OCI-LY7 (cell line): ENCODE results near the gene TBR1. TPM values are rescaled to one million over a fixed set of nuclear protein-coding genes. Genes with fewer than 3 reads are reported as not detected.

Experiments used
- BruUV-seq: library from RNA; stranded (reverse); fragments of 400-500 nt; replicated peaks from 2 replicates; lab custom pipeline; 2021; lab: Mats Ljungman, UMichigan
- CTCF ChIA-PET: fragments of 300-600 bp; sonication (Branson Sonifier 250); formaldehyde crosslinking; loops from one replicate; lab custom pipeline; 2022; ENCODE audit warnings: antibody characterized with exemption; ENCODE audit not compliant: unreplicated experiment; lab: Charles Lee
- POLR2A ChIA-PET: fragments of 300-600 bp; sonication (Branson Sonifier 250); formaldehyde crosslinking; loops from one replicate; lab custom pipeline; 2022; ENCODE audit warnings: antibody characterized with exemption; lab: Charles Lee
- DNase-seq: peaks from one replicate; pipeline ENCODE4 v3.0.0-alpha.2; 2015; ENCODE audit warnings: low spot score
- H2AFZ ChIP-seq: fragments of 200-600 bp; sonication (generic), shearing (Covaris generic); 2 replicates; pipeline ENCODE4 v1.6.1; 2014; ENCODE audit warnings: mild to moderate bottlenecking, antibody characterized with exemption, low read length, moderate library complexity
- H3K27ac ChIP-seq: fragments of 200-600 bp; sonication (generic); 2 replicates; pipeline ENCODE4 v1.5.1; 2014; ENCODE audit warnings: mixed run types, low read depth, mild to moderate bottlenecking, moderate library complexity, low read length, inconsistent platforms; ENCODE audit not compliant: poor library complexity, severe bottlenecking
- H3K36me3 ChIP-seq: fragments of 200-600 bp; sonication (generic); 2 replicates; pipeline ENCODE4 v1.6.1; 2014; ENCODE audit warnings: mild to moderate bottlenecking, antibody characterized with exemption, low read length, moderate library complexity, mixed read lengths; ENCODE audit not compliant: insufficient read depth
- H3K4me1 ChIP-seq: fragments of 200-600 bp; sonication (generic); 2 replicates; pipeline ENCODE4 v1.5.1; 2014; ENCODE audit warnings: mild to moderate bottlenecking, low read length; ENCODE audit not compliant: insufficient read depth, poor library complexity, severe bottlenecking
- H3K4me2 ChIP-seq: fragments of 200-600 bp; sonication (generic); 2 replicates; pipeline ENCODE4 v1.6.1; 2014; ENCODE audit warnings: mild to moderate bottlenecking, low read length
- H3K4me3 ChIP-seq: fragments of 200-600 bp; sonication (generic); 2 replicates; pipeline ENCODE4 v1.5.1; 2014; ENCODE audit warnings: mild to moderate bottlenecking, low read depth, low read length; ENCODE audit not compliant: poor library complexity, severe bottlenecking
- H3K79me2 ChIP-seq: fragments of 200-600 bp; sonication (generic); 2 replicates; pipeline ENCODE4 v1.6.1; 2016; ENCODE audit warnings: low read depth, mild to moderate bottlenecking, low read length, moderate library complexity, mixed read lengths; ENCODE audit not compliant: insufficient read depth
- H3K9me2 ChIP-seq: fragments of 200-600 bp; sonication (generic); 2 replicates; pipeline ENCODE4 v1.6.1; 2016; ENCODE audit warnings: mild to moderate bottlenecking, low read length, mixed read lengths; ENCODE audit not compliant: insufficient read depth
- H3K9me3 ChIP-seq: fragments of 200-600 bp; sonication (generic); 2 replicates; pipeline ENCODE4 v1.6.1; 2014; ENCODE audit warnings: mild to moderate bottlenecking, mixed run types, low read length, mixed read lengths
- H4K20me1 ChIP-seq: fragments of 200-600 bp; sonication (generic); 2 replicates; pipeline ENCODE4 v1.6.1; 2014; ENCODE audit warnings: mild to moderate bottlenecking, antibody characterized with exemption, low read length, moderate library complexity, mixed read lengths; ENCODE audit not compliant: insufficient read depth
- CTCF ChIP-seq: fragments of 200-600 bp; sonication (generic); conservative IDR thresholded peaks from 2 replicates; pipeline ENCODE4 v1.5.1; 2014; ENCODE audit warnings: mild to moderate bottlenecking, antibody characterized with exemption, low read length, moderate library complexity, mixed read lengths
- EZH2phosphoT487 ChIP-seq: fragments of 200-600 bp; sonication (generic); IDR thresholded peaks from 2 replicates; pipeline ENCODE4 v1.6.1; 2018; ENCODE audit warnings: low read depth, borderline replicate concordance, mild to moderate bottlenecking, mixed run types, antibody characterized with exemption, low read length, moderate library complexity, mixed read lengths
- intact Hi-C: fragments of 100-400 bp; cut with micrococcal nuclease; formaldehyde crosslinking; loops from one replicate; pipeline ENCODE4 v1.10.0; 2022; ENCODE audit not compliant: unreplicated experiment
- total RNA-seq, 2 experiments: library from RNA; depleted of rRNA in 1 of 2; stranded (reverse); fragments of >200 nt in 1 of 2; shearing (Covaris generic) in 1 of 2; gene quantifications; 2 replicates each; pipeline ENCODE4 v1.2.3, GENCODE V29; 2014 to 2022

TBR1 gene
- total RNA-seq, 2 experiments from 2014 or later: 0.03 TPM; not detected in 1

GRCh38 chr2:161420406-161421074 is 4.4 kb downstream of the TBR1 start:
- Histone ChIP-seq H3K79me2 (no peaks in the 10 kb centered on the region), H3K36me3 (no peaks in the 10 kb centered on the region), H3K27ac (no peak overlapping the region), H4K20me1 (no peaks in the 10 kb centered on the region), H3K9me2 (no peaks in the 10 kb centered on the region), H3K4me1 (no peaks in the 10 kb centered on the region), H3K9me3 (no peaks in the 10 kb centered on the region), H3K4me3 (no peak overlapping the region), H3K4me2 (no peak overlapping the region), H2AFZ (no peak overlapping the region)
- intact Hi-C loops: no loop called here
- ChIA-PET CTCF (no interaction called here), POLR2A (interaction anchor here (0.9 to 1.2 kb wide), 2 partner anchors 9 to 32 kb away, joined by 3 to 5 read pairs; no protein-coding TSS in a partner anchor)
- TF ChIP-seq EZH2phosphoT487 (no peak), CTCF (no peak)
- BruUV-seq: no TSS peak
- DNase-seq: no peak

GRCh38 chr2:161421686-161422085 is 5.6 kb downstream of the TBR1 start:
- Histone ChIP-seq H3K9me2 (no peaks in the 10 kb centered on the region), H3K4me2 (no peak overlapping the region), H3K79me2 (no peaks in the 10 kb centered on the region), H3K9me3 (no peaks in the 10 kb centered on the region), H3K36me3 (no peaks in the 10 kb centered on the region), H3K4me1 (no peaks in the 10 kb centered on the region), H2AFZ (no peak overlapping the region), H3K4me3 (no peak overlapping the region), H4K20me1 (no peaks in the 10 kb centered on the region), H3K27ac (no peak overlapping the region)
- no TSS peak for BruUV-seq
- intact Hi-C loops: no loop called here
- CTCF ChIA-PET: no interaction called here
- no peak for DNase-seq
- POLR2A ChIA-PET: interaction anchor here (0.6 to 0.9 kb wide), 2 partner anchors 26 to 1966 kb away, joined by 3 to 5 read pairs; no protein-coding TSS in a partner anchor
- TF ChIP-seq CTCF (no peak), EZH2phosphoT487 (no peak)

GRCh38 chr2:161422816-161423403 is 6.8 kb downstream of the TBR1 start:
- Histone ChIP-seq H3K79me2 (no peaks in the 10 kb centered on the region), H3K4me1 (no peaks in the 10 kb centered on the region), H3K4me3 (no peak overlapping the region), H3K36me3 (no peaks in the 10 kb centered on the region), H4K20me1 (no peaks in the 10 kb centered on the region), H3K4me2 (no peak overlapping the region), H3K9me2 (no peaks in the 10 kb centered on the region), H3K27ac (no peak overlapping the region), H3K9me3 (no peaks in the 10 kb centered on the region), H2AFZ (no peak overlapping the region)
- POLR2A ChIA-PET: no interaction called here
- BruUV-seq: no TSS peak
- TF ChIP-seq EZH2phosphoT487 (no peak), CTCF (no peak)
- CTCF ChIA-PET: no interaction called here
- no peak for DNase-seq
- intact Hi-C loops: no loop called here
